Calu3 (cell line): Measurements from ENCODE around the gene GXYLT1. TPM values are rescaled to one million over a fixed set of nuclear protein-coding genes. Genes with fewer than 3 reads are reported as not detected.

ENCODE experiments used
- BruUV-seq: library from RNA; stranded (reverse); fragments of 400-500 nt; replicated peaks from 2 replicates; lab custom pipeline; 2021; lab: Mats Ljungman, UMichigan
- CTCF ChIA-PET: fragments of 300-600 bp; sonication (Branson Sonifier 250); formaldehyde crosslinking; loops from one replicate; lab custom pipeline; 2022; ENCODE audit warnings: antibody characterized with exemption; lab: Charles Lee
- DNase-seq: peaks from one replicate; pipeline ENCODE4 v3.0.0; 2022
- H3K27ac Mint-ChIP-seq: one replicate; pipeline ENCODE4 v1.8.0; 2022; ENCODE audit warnings: mixed read lengths; ENCODE audit not compliant: unreplicated experiment
- H3K27me3 Mint-ChIP-seq: one replicate; pipeline ENCODE4 v1.8.0; 2022; ENCODE audit warnings: mixed read lengths; ENCODE audit not compliant: unreplicated experiment
- H3K36me3 Mint-ChIP-seq: one replicate; pipeline ENCODE4 v1.8.0; 2022; ENCODE audit warnings: mild to moderate bottlenecking, moderate library complexity, mixed read lengths; ENCODE audit not compliant: insufficient read depth, unreplicated experiment
- H3K4me1 Mint-ChIP-seq: one replicate; pipeline ENCODE4 v1.8.0; 2022; ENCODE audit warnings: mild to moderate bottlenecking, low read depth, mixed read lengths; ENCODE audit not compliant: unreplicated experiment
- H3K4me3 Mint-ChIP-seq: one replicate; pipeline ENCODE4 v1.8.0; 2022; ENCODE audit warnings: mild to moderate bottlenecking, low read depth, moderate library complexity, mixed read lengths; ENCODE audit not compliant: unreplicated experiment
- H3K9me3 Mint-ChIP-seq: one replicate; pipeline ENCODE4 v1.8.0; 2022; ENCODE audit warnings: low read depth, mixed read lengths; ENCODE audit not compliant: unreplicated experiment
- intact Hi-C: fragments of 100-400 bp; cut with micrococcal nuclease; formaldehyde crosslinking; loops from one replicate; pipeline ENCODE4 v1.10.0; 2022; ENCODE audit not compliant: unreplicated experiment
- total RNA-seq: library from RNA; stranded (reverse); gene quantifications from 2 replicates; pipeline ENCODE4 v1.2.3, GENCODE V29; 2022
- TF ChIP-seq, protein P1 (sequence below): fragments of 200-600 bp; IDR thresholded peaks from one replicate; pipeline ENCODE4 v1.8.0; 2022; ENCODE audit warnings: antibody characterized with exemption; ENCODE audit not compliant: unreplicated experiment

GXYLT1 gene
- total RNA-seq, 1 experiment from 2014 or later = 9.7 TPM

DNA sequence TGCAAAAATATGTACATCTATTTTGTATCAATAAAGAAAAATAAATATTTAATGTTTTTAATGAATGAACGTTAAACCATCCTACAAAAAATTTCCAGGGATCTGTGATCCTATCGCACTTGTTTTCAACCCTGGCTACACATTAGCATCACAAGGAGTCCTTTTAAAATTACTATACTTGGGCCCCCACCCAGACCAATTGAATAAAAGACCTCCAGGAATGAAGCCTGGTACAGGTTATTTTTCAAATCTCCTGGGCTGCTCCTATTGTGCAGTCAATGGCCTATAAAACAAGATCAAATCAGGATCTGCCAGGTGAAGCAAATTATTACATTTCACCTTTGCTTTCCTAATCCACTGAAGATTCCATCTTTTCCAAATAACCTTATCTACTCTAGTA lies 33.4 kb upstream of the GXYLT1 start:
- Mint-ChIP-seq H3K36me3 (peaks cover 4% of the 10 kb centered on the region), H3K4me1 (peaks cover 11% of the 10 kb centered on the region), H3K27me3 (no peaks in the 10 kb centered on the region), H3K27ac (no peak overlapping the region), H3K9me3 (peaks cover 6% of the 10 kb centered on the region), H3K4me3 (no peak overlapping the region)
- intact Hi-C loops = no loop called here
- TF ChIP-seq, protein P1, sequence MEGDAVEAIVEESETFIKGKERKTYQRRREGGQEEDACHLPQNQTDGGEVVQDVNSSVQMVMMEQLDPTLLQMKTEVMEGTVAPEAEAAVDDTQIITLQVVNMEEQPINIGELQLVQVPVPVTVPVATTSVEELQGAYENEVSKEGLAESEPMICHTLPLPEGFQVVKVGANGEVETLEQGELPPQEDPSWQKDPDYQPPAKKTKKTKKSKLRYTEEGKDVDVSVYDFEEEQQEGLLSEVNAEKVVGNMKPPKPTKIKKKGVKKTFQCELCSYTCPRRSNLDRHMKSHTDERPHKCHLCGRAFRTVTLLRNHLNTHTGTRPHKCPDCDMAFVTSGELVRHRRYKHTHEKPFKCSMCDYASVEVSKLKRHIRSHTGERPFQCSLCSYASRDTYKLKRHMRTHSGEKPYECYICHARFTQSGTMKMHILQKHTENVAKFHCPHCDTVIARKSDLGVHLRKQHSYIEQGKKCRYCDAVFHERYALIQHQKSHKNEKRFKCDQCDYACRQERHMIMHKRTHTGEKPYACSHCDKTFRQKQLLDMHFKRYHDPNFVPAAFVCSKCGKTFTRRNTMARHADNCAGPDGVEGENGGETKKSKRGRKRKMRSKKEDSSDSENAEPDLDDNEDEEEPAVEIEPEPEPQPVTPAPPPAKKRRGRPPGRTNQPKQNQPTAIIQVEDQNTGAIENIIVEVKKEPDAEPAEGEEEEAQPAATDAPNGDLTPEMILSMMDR = no peak
- no TSS peak for BruUV-seq
- DNase-seq = no peak
- CTCF ChIA-PET = no interaction called here

DNA sequence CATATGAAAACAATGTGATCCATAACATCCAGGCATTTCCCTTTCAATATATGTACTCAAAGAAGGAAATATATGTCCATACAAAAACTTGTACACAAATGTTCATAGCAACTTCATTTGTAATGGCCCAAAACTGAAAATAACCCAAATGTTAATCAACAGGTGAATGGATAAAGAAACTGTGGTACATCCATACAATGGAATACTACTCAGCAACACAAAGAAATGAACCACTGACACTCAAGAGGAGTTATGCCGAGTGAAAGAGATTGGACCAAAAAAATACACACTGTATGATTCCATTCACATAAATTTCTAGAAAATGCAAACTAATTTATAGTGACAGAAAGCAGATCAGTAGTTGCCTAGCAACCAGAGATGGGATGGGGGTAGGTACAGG lies 30.3 kb upstream of the GXYLT1 start:
- Mint-ChIP-seq H3K4me3 (no peak overlapping the region), H3K9me3 (peaks cover 6% of the 10 kb centered on the region), H3K27ac (no peak overlapping the region), H3K4me1 (peaks cover 18% of the 10 kb centered on the region), H3K36me3 (peaks cover 4% of the 10 kb centered on the region), H3K27me3 (no peaks in the 10 kb centered on the region)
- TF ChIP-seq, protein P1 = no peak
- no peak for DNase-seq
- intact Hi-C loops = no loop called here
- CTCF ChIA-PET = no interaction called here
- BruUV-seq = no TSS peak

DNA sequence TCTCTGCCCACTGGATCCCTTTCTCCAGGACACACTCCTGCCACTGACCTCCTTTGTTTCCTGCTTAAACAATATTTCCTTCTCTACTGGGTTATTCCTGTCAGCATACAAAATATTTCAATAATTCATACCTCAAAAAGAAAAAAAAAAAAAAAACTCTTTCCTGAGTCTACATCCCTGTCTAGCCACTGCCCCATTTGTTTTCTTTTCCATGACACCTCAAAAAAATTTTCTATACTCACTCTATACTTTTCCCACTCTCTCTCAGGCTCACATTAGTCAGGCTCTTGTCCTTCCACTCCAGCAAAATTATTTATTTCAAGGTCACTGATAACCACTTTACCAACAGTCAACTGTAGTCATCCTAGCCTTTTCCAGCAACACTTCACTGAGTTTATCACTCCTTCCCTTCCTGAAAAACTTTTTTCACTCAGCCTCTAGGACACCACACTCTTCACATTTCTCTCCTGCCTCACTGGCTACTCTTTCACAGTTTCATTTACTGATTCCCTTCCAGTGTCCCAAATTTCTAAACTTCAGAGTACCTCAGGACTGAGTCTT lies 29.4 kb upstream of the GXYLT1 start:
- Mint-ChIP-seq H3K9me3 (peaks cover 6% of the 10 kb centered on the region), H3K27me3 (no peaks in the 10 kb centered on the region), H3K4me1 (peaks cover 18% of the 10 kb centered on the region), H3K4me3 (no peak overlapping the region), H3K27ac (no peak overlapping the region), H3K36me3 (peaks cover 4% of the 10 kb centered on the region)
- CTCF ChIA-PET = no interaction called here
- no peak for DNase-seq
- TF ChIP-seq, protein P1 = no peak
- intact Hi-C loops = no loop called here
- BruUV-seq = no TSS peak

DNA sequence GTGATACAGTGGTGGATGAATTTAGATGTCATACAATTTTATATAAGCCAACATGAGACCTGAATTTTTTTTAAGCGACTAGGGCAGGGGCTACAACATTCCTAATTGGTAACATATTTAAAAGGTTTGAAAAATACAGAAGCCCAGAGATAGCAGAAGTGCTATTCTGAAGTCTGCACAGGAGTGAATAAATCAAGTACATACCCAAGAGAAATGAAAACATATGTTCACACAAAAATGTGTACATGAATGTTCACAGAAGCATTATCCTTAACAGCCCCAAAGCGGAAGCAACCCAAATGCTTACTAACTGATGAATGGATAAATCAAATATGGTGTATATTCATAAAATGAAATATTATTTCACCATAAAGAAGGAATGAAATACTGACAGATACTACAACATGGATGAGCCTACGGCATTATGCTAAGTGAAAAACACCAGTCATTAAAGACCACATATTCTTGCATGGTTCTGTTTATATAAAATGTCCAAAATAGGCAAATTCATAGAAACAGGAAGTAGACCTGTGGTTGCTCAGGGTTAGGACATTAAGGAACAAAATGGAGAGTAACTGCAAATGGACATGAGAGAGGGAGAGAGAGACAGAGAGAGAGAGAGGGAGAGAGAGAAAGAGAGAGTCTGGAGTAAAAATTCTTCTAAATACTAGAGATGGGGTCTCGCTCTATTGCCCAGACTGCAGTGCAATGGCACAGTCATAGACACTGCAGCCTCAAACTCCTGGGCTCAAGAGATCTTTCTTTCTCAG lies 28.0 kb upstream of the GXYLT1 start:
- TF ChIP-seq, protein P1 = no peak
- no peak overlapping the region for H3K4me3 Mint-ChIP-seq
- no TSS peak for BruUV-seq
- H3K27ac Mint-ChIP-seq = no peak overlapping the region
- H3K9me3 Mint-ChIP-seq = peaks cover 6% of the 10 kb centered on the region
- intact Hi-C loops = no loop called here
- CTCF ChIA-PET = no interaction called here
- H3K4me1 Mint-ChIP-seq = peaks cover 18% of the 10 kb centered on the region
- no peak for DNase-seq
- H3K27me3 Mint-ChIP-seq = no peaks in the 10 kb centered on the region
- H3K36me3 Mint-ChIP-seq = peaks cover 4% of the 10 kb centered on the region
